Measurements from ENCODE around the gene TLE5.
"Not testable (repeated sequence)": the region's sequence is repeated elsewhere in the genome, so short reads cannot be mapped to it uniquely, and the experiment has no call there.

Gene TLE5

GRCh38 chr19:3097442-3097871 lies 35.2 kb upstream of the TLE5 start:
- Mint-ChIP-seq H3K4me1 (peaks cover 24% of the 10 kb centered on the region), H3K9me3 (no peaks in the 10 kb centered on the region), H3K27ac (no peak overlapping the region), H3K4me3 (no peak overlapping the region), H3K36me3 (ENCODE audit: low read depth) (no peaks in the 10 kb centered on the region), H3K27me3 (ENCODE audit: low read depth, poor library complexity) (peaks cover 11% of the 10 kb centered on the region)
- DNase-seq: no peak
- TF ChIP-seq, protein P1, sequence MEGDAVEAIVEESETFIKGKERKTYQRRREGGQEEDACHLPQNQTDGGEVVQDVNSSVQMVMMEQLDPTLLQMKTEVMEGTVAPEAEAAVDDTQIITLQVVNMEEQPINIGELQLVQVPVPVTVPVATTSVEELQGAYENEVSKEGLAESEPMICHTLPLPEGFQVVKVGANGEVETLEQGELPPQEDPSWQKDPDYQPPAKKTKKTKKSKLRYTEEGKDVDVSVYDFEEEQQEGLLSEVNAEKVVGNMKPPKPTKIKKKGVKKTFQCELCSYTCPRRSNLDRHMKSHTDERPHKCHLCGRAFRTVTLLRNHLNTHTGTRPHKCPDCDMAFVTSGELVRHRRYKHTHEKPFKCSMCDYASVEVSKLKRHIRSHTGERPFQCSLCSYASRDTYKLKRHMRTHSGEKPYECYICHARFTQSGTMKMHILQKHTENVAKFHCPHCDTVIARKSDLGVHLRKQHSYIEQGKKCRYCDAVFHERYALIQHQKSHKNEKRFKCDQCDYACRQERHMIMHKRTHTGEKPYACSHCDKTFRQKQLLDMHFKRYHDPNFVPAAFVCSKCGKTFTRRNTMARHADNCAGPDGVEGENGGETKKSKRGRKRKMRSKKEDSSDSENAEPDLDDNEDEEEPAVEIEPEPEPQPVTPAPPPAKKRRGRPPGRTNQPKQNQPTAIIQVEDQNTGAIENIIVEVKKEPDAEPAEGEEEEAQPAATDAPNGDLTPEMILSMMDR (IDR thresholded peaks at IDR 0.05): no peak

- Mint-ChIP-seq H3K27ac (no peak overlapping the region), H3K36me3 (ENCODE audit: low read depth) (no peaks in the 10 kb centered on the region), H3K9me3 (no peaks in the 10 kb centered on the region), H3K4me3 (no peak overlapping the region), H3K27me3 (ENCODE audit: low read depth, poor library complexity) (peaks cover 14% of the 10 kb centered on the region), H3K4me1 (peaks cover 24% of the 10 kb centered on the region)
- TF ChIP-seq, protein P1 (IDR thresholded peaks at IDR 0.05): no peak
- no peak for DNase-seq
Measured at GRCh38 chr19:3096902-3097326, 34.6 kb upstream of the TLE5 start.

DNA sequence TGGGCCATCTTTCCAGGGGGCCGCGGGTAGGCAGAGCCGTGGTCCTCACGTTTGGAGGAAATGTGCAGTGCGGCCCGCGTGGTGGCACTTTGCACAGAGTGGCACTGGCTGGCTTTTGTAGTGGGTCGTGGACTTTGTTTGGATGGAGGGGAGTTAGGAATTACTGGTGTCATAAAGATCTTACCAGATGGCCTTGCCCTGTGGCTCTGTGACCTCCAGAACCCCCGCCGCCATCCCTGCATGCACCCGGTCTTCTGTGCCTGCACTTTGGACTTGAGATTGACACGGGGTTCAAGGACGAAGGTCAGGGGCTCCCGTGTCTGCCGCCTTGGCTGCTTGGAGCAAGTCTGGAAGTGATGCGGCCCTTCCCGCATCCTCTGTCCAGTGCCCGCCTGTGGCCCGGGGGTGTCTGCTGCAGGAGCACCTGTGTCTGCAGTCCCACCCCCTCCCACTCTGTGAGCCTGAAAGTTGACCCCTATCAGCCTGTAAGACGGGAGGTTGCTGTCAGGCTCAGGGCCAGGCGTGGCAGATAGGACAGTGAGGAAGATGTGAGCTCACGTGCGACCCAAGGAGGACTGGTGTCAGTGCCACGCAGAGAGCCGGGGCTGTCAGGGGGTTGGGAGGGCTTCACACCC lies 34.1 kb upstream of the TLE5 start:
- H3K27me3 Mint-ChIP-seq (ENCODE audit: low read depth, poor library complexity): peaks cover 14% of the 10 kb centered on the region
- peaks cover 18% of the 10 kb centered on the region for H3K4me1 Mint-ChIP-seq
- no peak overlapping the region for H3K27ac Mint-ChIP-seq
- peak overlapping the region; percentile 88 for H3K4me3 Mint-ChIP-seq
- no peaks in the 10 kb centered on the region for H3K36me3 Mint-ChIP-seq (ENCODE audit: low read depth)
- TF ChIP-seq, protein P1 (IDR thresholded peaks at IDR 0.05): no peak
- no peaks in the 10 kb centered on the region for H3K9me3 Mint-ChIP-seq
- no peak for DNase-seq

- Mint-ChIP-seq H3K27ac (no peak overlapping the region), H3K4me1 (peaks cover 17% of the 10 kb centered on the region), H3K4me3 (peak overlapping the region; percentile 88), H3K27me3 (ENCODE audit: low read depth, poor library complexity) (peaks cover 18% of the 10 kb centered on the region), H3K9me3 (no peaks in the 10 kb centered on the region), H3K36me3 (ENCODE audit: low read depth) (no peaks in the 10 kb centered on the region)
- TF ChIP-seq, protein P1 (IDR thresholded peaks at IDR 0.05): no peak
- peak; percentile 71 for DNase-seq
Measured at GRCh38 chr19:3095441-3096191, 33.3 kb upstream of the TLE5 start.

DNA sequence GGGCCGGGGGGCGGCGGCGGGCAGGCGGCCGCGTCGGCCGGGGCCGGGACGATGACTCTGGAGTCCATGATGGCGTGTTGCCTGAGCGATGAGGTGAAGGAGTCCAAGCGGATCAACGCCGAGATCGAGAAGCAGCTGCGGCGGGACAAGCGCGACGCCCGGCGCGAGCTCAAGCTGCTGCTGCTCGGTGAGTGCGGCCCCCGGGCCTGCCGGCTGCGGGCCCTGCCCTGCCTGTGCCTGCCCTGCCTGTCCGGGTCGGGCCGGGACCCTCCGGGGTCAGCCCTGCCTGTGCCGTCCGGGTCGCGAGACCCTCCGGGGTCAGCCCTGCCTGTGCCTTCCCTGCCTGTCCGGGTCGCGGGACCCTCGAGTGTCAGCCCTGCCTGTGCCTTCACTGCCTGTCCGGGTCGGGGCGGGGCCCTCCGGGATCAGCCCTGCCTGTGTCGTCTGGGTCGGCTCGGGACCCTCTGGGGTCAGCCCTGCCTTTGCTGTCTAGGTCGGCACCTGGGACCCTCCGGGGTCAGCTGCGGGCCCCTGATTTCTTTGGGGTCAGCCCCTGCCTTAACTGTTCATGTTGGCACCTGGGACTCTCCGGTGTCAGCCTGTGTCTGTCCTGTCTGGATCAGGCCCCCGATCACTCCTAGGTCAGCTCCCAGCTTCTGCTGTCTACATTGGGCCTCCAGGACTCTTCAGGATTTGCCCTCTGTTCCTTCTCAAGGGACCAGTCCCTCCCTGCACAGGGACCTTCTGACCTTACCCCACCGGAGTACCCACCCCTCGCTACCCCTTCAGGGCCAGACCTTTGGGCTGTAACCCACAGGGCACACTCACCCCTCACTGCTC lies 32.5 kb upstream of the TLE5 start:
- Mint-ChIP-seq H3K9me3 (no peaks in the 10 kb centered on the region), H3K27ac (no peak overlapping the region), H3K27me3 (ENCODE audit: low read depth, poor library complexity) (peaks cover 18% of the 10 kb centered on the region), H3K4me1 (peaks cover 17% of the 10 kb centered on the region), H3K4me3 (peak overlapping the region; percentile 88), H3K36me3 (ENCODE audit: low read depth) (no peaks in the 10 kb centered on the region)
- DNase-seq: peak; percentile 46
- TF ChIP-seq, protein P1 (IDR thresholded peaks at IDR 0.05): no peak

- H3K9me3 Mint-ChIP-seq, H3K4me3 Mint-ChIP-seq, DNase-seq: not testable (repeated sequence)
Measured at GRCh38 chr19:3089299-3089855, 27.1 kb upstream of the TLE5 start.

More at GRCh38 chr19:3089299-3089855, 27.1 kb upstream of the TLE5 start:
- not testable (repeated sequence) for H3K27ac Mint-ChIP-seq; H3K4me1 Mint-ChIP-seq; H3K36me3 Mint-ChIP-seq (ENCODE audit: low read depth)
- peaks cover 23% of the 10 kb centered on the region for H3K27me3 Mint-ChIP-seq (ENCODE audit: low read depth, poor library complexity)

Data from nephron progenitor cell (in vitro differentiated cells).